ENCODE data around the gene BLID. TPM values are rescaled to one million over a fixed set of nuclear protein-coding genes. Genes with fewer than 3 reads are reported as not detected.

Gene BLID
- total RNA-seq, 2 experiments from 2014 or later: not detected

DNA sequence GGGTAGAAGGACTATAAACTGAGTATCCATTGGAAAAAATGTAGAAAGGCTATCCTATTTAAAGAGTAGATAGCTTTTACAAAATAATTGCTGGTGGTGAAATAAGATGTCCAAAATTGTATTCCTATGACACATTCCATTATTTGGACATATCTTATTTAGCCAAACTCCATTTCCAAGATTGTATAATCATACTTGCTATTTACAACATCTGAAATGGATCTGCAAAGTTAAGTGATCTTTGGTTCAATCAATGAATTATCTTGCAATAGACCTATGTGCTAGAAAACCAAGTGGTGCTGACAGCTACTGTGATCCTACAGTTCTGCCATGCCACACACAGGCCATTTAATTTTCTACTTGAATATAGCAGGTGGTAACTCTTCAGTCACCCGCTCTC lies 11.0 kb upstream of the BLID start:
- Histone ChIP-seq H3K27ac (ENCODE audit: low read depth, low read length, poor library complexity, severe bottlenecking) (no peak overlapping the region), H3K4me3 (ENCODE audit: low read depth, low read length, poor library complexity, severe bottlenecking) (no peak overlapping the region), H2AFZ (ENCODE audit: low read length) (no peak overlapping the region), H4K20me1 (ENCODE audit: insufficient read depth, low read length) (no peaks in the 10 kb centered on the region), H3K36me3 (ENCODE audit: insufficient read depth, low read length) (no peaks in the 10 kb centered on the region), H3K4me1 (ENCODE audit: insufficient read depth, low read length, poor library complexity, severe bottlenecking) (no peaks in the 10 kb centered on the region), H3K9me3 (ENCODE audit: low read length) (no peaks in the 10 kb centered on the region), H3K79me2 (ENCODE audit: insufficient read depth, low read depth, low read length) (no peaks in the 10 kb centered on the region), H3K4me2 (ENCODE audit: low read length) (no peak overlapping the region), H3K9me2 (ENCODE audit: insufficient read depth, low read length) (no peaks in the 10 kb centered on the region)
- ChIA-PET CTCF (ENCODE audit: unreplicated experiment) (no interaction called here), POLR2A (no interaction called here)
- no peak for TF ChIP-seq EZH2phosphoT487 (IDR thresholded peaks at IDR 0.05; ENCODE audit: borderline replicate concordance, low read depth, low read length)
- TF ChIP-seq, protein P1, sequence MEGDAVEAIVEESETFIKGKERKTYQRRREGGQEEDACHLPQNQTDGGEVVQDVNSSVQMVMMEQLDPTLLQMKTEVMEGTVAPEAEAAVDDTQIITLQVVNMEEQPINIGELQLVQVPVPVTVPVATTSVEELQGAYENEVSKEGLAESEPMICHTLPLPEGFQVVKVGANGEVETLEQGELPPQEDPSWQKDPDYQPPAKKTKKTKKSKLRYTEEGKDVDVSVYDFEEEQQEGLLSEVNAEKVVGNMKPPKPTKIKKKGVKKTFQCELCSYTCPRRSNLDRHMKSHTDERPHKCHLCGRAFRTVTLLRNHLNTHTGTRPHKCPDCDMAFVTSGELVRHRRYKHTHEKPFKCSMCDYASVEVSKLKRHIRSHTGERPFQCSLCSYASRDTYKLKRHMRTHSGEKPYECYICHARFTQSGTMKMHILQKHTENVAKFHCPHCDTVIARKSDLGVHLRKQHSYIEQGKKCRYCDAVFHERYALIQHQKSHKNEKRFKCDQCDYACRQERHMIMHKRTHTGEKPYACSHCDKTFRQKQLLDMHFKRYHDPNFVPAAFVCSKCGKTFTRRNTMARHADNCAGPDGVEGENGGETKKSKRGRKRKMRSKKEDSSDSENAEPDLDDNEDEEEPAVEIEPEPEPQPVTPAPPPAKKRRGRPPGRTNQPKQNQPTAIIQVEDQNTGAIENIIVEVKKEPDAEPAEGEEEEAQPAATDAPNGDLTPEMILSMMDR (conservative IDR thresholded peaks at IDR 0.05; ENCODE audit: low read length): no peak
- intact Hi-C loops (cut with micrococcal nuclease; ENCODE audit: unreplicated experiment): no loop called here
- BruUV-seq (replicated peaks): no TSS peak
- DNase-seq (ENCODE audit: low spot score): no peak

DNA sequence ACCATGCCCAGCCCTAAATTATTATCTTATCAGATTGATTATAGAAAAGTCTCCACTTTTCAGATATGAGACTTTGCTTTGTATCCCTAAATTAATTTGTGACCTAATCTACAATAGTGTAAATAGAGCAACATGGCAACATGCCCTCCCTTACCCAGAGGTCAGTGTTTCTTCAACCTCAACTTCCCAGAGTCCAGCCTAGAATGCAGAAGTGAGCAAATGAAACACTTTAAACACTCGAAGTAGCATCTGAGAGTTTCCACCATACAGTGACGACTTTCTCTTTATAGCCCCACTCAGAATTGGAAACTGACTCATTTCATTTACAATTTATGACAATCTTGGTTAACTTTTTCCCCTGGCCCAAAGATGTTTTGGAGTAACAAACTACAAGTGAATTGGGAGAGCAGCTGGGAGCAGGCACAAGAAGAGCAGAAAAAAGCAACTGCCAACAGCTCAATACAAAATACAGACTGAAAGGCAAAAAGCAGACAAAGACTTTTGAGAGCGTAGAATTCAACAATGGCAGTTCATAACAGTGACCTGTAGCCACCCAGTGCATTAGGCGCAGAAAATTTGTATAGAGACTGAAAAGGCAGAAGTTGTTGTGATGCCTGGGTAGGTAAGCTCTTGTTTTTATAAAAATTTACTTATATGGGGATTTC lies 10.1 kb upstream of the BLID start:
- Histone ChIP-seq H2AFZ (ENCODE audit: low read length) (no peak overlapping the region), H3K4me1 (ENCODE audit: insufficient read depth, low read length, poor library complexity, severe bottlenecking) (no peaks in the 10 kb centered on the region), H3K4me3 (ENCODE audit: low read depth, low read length, poor library complexity, severe bottlenecking) (no peak overlapping the region), H3K36me3 (ENCODE audit: insufficient read depth, low read length) (no peaks in the 10 kb centered on the region), H3K4me2 (ENCODE audit: low read length) (no peak overlapping the region), H3K9me3 (ENCODE audit: low read length) (no peaks in the 10 kb centered on the region), H3K79me2 (ENCODE audit: insufficient read depth, low read depth, low read length) (no peaks in the 10 kb centered on the region), H3K9me2 (ENCODE audit: insufficient read depth, low read length) (no peaks in the 10 kb centered on the region), H4K20me1 (ENCODE audit: insufficient read depth, low read length) (no peaks in the 10 kb centered on the region), H3K27ac (ENCODE audit: low read depth, low read length, poor library complexity, severe bottlenecking) (no peak overlapping the region)
- POLR2A ChIA-PET: interaction anchor here (0.6 to 1.0 kb wide), 2 partner anchors 29 to 424 kb away, joined by 3 read pairs; no protein-coding TSS in a partner anchor
- BruUV-seq (replicated peaks): no TSS peak
- TF ChIP-seq, protein P1 (conservative IDR thresholded peaks at IDR 0.05; ENCODE audit: low read length): no peak
- no peak for TF ChIP-seq EZH2phosphoT487 (IDR thresholded peaks at IDR 0.05; ENCODE audit: borderline replicate concordance, low read depth, low read length)
- DNase-seq (ENCODE audit: low spot score): no peak
- intact Hi-C loops (cut with micrococcal nuclease; ENCODE audit: unreplicated experiment): no loop called here
- CTCF ChIA-PET (ENCODE audit: unreplicated experiment): no interaction called here

DNA sequence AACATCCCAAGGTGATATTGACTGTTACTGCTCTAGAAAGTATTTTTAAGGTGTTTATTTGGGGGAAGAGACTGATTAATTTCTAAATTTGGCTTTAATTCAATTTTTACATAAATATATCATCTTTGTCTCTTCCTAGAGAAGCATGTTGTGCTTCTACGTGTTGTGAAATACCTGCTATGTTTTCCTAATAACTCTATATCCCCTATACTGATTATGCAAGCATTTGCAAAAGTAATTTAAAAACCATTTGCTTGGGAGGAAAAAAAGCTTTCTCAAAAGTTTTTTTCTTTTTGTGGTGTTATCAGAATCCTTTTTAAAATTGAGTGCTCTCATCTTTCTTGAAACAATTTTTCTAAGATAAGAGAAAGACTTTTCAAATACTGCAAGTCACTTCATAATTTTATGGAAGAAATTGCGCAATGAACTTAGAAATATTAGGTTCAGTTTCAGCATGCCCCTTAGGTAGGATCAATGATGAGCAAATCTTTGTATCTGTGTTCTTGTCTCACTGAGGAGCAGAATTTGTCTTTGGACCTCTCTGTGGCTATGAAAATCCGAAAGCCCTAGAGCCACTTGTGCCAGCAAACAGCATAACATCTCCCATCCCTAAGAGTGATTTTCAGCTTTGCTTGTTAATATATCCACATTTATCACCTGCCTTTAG lies 7.4 kb upstream of the BLID start:
- BruUV-seq (replicated peaks): no TSS peak
- Histone ChIP-seq H3K79me2 (ENCODE audit: insufficient read depth, low read depth, low read length) (no peaks in the 10 kb centered on the region), H3K27ac (ENCODE audit: low read depth, low read length, poor library complexity, severe bottlenecking) (no peak overlapping the region), H3K4me3 (ENCODE audit: low read depth, low read length, poor library complexity, severe bottlenecking) (no peak overlapping the region), H2AFZ (ENCODE audit: low read length) (no peak overlapping the region), H3K9me2 (ENCODE audit: insufficient read depth, low read length) (no peaks in the 10 kb centered on the region), H3K4me2 (ENCODE audit: low read length) (no peak overlapping the region), H4K20me1 (ENCODE audit: insufficient read depth, low read length) (no peaks in the 10 kb centered on the region), H3K9me3 (ENCODE audit: low read length) (no peaks in the 10 kb centered on the region), H3K36me3 (ENCODE audit: insufficient read depth, low read length) (no peaks in the 10 kb centered on the region), H3K4me1 (ENCODE audit: insufficient read depth, low read length, poor library complexity, severe bottlenecking) (no peaks in the 10 kb centered on the region)
- POLR2A ChIA-PET: interaction anchor here (0.6 kb wide), 1 partner anchor 26 kb away, joined by 3 read pairs; no protein-coding TSS in a partner anchor
- DNase-seq (ENCODE audit: low spot score): no peak
- CTCF ChIA-PET (ENCODE audit: unreplicated experiment): no interaction called here
- TF ChIP-seq EZH2phosphoT487 (IDR thresholded peaks at IDR 0.05; ENCODE audit: borderline replicate concordance, low read depth, low read length): no peak
- TF ChIP-seq, protein P1 (conservative IDR thresholded peaks at IDR 0.05; ENCODE audit: low read length): no peak
- intact Hi-C loops (cut with micrococcal nuclease; ENCODE audit: unreplicated experiment): no loop called here
